Measurements from ENCODE around the gene SMAD5.
A peak's percentile ranks its signal among the peaks of the same experiment; 100 is the strongest.

Gene SMAD5

DNA sequence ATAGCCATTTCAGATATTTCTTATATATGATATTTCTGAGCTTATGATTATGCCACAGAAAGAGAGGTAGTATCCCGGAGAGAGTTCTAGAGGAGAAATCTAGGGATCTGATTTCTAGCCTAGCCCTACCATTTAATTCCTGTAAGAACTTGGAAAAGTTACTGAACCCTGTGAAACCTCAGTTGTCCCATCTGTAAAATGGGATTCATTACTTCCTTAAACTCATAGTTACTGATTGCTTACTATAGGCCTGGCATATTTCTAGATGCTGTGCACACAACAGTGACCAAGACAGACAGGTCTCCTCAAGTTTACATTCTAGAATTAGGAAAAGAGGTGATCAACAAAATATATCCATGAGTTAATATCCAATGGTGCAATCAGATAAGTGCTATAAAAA is 30.8 kb upstream of the SMAD5 start:
- Histone ChIP-seq H3K36me3 (ENCODE audit: control insufficient read depth in 1 of 2, insufficient read depth in 2 of 2, low read length in 2 of 2) (no peaks in the 10 kb centered on the region), H3K9me3 (ENCODE audit: control insufficient read depth in 1 of 2, low read length in 2 of 2) (no peaks in the 10 kb centered on the region), H3K4me1 (ENCODE audit: control insufficient read depth in 1 of 2, insufficient read depth in 2 of 2, low read length in 2 of 2) (no peaks in the 10 kb centered on the region), H3K27me3 (ENCODE audit: low read depth, low read length) (peaks cover 3% of the 10 kb centered on the region), H3K27ac (ENCODE audit: low read length) (no peak overlapping the region), H3K4me3 (ENCODE audit: low read depth in 1 of 2, low read length in 2 of 2) (no peak overlapping the region)

- no peaks in the 10 kb centered on the region for H3K27me3 ChIP-seq (ENCODE audit: low read depth, low read length)
- H3K4me1 ChIP-seq (ENCODE audit: control insufficient read depth in 1 of 2, insufficient read depth in 2 of 2, low read length in 2 of 2): no peaks in the 10 kb centered on the region
- no peaks in the 10 kb centered on the region for H3K9me3 ChIP-seq (ENCODE audit: control insufficient read depth in 1 of 2, low read length in 2 of 2)
- no peaks in the 10 kb centered on the region for H3K36me3 ChIP-seq (ENCODE audit: control insufficient read depth in 1 of 2, insufficient read depth in 2 of 2, low read length in 2 of 2)
- H3K4me3 ChIP-seq (ENCODE audit: low read depth in 1 of 2, low read length in 2 of 2): no peak overlapping the region
- no peak overlapping the region for H3K27ac ChIP-seq (ENCODE audit: low read length)
Measured at GRCh38 chr5:136103118-136103517, 29.5 kb upstream of the SMAD5 start.

DNA sequence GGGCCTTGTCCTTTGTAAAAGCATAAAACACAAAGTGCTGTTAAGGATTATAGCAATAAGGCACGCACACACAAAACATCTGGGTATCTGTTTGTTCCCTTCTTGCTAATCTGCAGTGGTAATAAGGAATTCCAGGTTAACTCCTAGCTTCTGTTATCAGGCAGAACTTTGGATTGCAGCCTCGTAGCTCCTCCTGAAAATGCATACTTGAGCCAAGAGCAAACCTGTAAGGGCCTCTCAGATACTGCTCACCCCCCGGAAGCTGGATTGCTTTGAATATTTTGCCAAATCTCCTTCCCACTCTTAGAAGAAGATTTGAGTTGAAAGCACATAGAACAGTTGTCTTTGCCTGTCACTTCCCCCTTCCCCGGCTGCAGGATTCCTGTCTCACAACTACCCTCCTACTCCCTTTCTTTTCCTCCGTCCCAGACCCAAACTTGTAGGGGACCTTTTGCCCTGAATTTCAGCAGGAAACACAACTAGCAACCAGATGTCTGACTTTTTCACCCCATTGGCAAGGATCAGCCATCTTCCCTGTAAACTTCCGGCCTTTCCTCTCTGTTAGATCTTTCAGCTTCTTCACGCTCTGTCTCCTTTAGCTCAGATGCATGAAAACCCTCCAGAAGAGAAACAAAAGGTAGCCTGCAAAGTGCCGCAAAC is 28.2 kb upstream of the SMAD5 start:
- no peaks in the 10 kb centered on the region for H3K27me3 ChIP-seq (ENCODE audit: low read depth, low read length)
- no peaks in the 10 kb centered on the region for H3K4me1 ChIP-seq (ENCODE audit: control insufficient read depth in 1 of 2, insufficient read depth in 2 of 2, low read length in 2 of 2)
- no peaks in the 10 kb centered on the region for H3K9me3 ChIP-seq (ENCODE audit: control insufficient read depth in 1 of 2, low read length in 2 of 2)
- no peaks in the 10 kb centered on the region for H3K36me3 ChIP-seq (ENCODE audit: control insufficient read depth in 1 of 2, insufficient read depth in 2 of 2, low read length in 2 of 2)
- peak overlapping the region; percentile 58 for H3K27ac ChIP-seq (ENCODE audit: low read length)
- H3K4me3 ChIP-seq (ENCODE audit: low read depth in 1 of 2, low read length in 2 of 2): no peak overlapping the region

GRCh38 chr5:136106351-136107031 is 26.2 kb upstream of the SMAD5 start:
- Histone ChIP-seq H3K9me3 (ENCODE audit: control insufficient read depth in 1 of 2, low read length in 2 of 2) (no peaks in the 10 kb centered on the region), H3K36me3 (ENCODE audit: control insufficient read depth in 1 of 2, insufficient read depth in 2 of 2, low read length in 2 of 2) (no peaks in the 10 kb centered on the region), H3K27ac (ENCODE audit: low read length) (no peak overlapping the region), H3K4me1 (ENCODE audit: control insufficient read depth in 1 of 2, insufficient read depth in 2 of 2, low read length in 2 of 2) (no peaks in the 10 kb centered on the region), H3K27me3 (ENCODE audit: low read depth, low read length) (no peaks in the 10 kb centered on the region), H3K4me3 (ENCODE audit: low read depth in 1 of 2, low read length in 2 of 2) (no peak overlapping the region)

DNA sequence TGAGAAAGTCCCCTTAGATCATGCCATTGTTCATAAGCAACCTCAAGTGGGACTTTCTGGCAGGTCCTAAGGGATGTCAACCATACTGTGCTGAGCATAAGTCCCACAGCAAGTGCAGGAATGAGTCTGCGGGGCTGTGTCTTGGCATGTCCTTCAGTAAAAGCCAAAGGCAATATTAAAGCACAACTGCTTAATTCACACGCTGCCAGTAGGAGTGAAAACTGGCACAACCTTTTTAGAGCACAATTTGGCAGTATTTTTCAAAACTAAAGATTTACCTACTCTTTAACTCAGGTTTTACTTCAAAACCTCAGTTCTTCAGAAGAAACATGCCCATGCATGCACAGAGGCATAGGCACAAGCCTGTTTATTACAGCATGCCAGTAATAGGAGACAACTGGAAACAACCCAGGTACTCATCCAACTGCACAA is 24.4 kb upstream of the SMAD5 start:
- H3K9me3 ChIP-seq (ENCODE audit: control insufficient read depth in 1 of 2, low read length in 2 of 2): no peaks in the 10 kb centered on the region
- H3K27ac ChIP-seq (ENCODE audit: low read length): no peak overlapping the region
- no peaks in the 10 kb centered on the region for H3K4me1 ChIP-seq (ENCODE audit: control insufficient read depth in 1 of 2, insufficient read depth in 2 of 2, low read length in 2 of 2)
- no peaks in the 10 kb centered on the region for H3K27me3 ChIP-seq (ENCODE audit: low read depth, low read length)
- no peaks in the 10 kb centered on the region for H3K36me3 ChIP-seq (ENCODE audit: control insufficient read depth in 1 of 2, insufficient read depth in 2 of 2, low read length in 2 of 2)
- H3K4me3 ChIP-seq (ENCODE audit: low read depth in 1 of 2, low read length in 2 of 2): no peak overlapping the region

DNA sequence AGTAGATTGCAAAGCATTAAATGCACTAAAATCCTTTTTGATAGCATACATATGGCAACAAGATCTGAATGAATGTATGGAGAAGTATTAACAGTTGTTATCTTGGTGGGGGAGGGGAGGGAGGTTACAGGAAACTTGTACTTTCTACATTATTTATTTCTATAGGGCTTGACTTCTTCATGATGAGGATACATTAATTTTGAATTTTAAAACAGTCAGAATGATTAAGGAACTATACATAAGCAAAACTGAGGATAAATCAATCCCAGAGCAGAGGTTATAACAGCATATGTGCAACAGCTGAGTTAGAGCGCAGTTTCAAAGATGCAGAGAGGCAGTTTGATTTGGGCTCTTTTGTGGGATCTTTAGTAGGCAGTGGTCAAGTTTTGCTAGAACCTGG is 23.9 kb upstream of the SMAD5 start:
- H3K4me3 ChIP-seq (ENCODE audit: low read depth in 1 of 2, low read length in 2 of 2): no peak overlapping the region
- H3K4me1 ChIP-seq (ENCODE audit: control insufficient read depth in 1 of 2, insufficient read depth in 2 of 2, low read length in 2 of 2): no peaks in the 10 kb centered on the region
- no peaks in the 10 kb centered on the region for H3K9me3 ChIP-seq (ENCODE audit: control insufficient read depth in 1 of 2, low read length in 2 of 2)
- H3K36me3 ChIP-seq (ENCODE audit: control insufficient read depth in 1 of 2, insufficient read depth in 2 of 2, low read length in 2 of 2): no peaks in the 10 kb centered on the region
- H3K27ac ChIP-seq (ENCODE audit: low read length): no peak overlapping the region
- H3K27me3 ChIP-seq (ENCODE audit: low read depth, low read length): no peaks in the 10 kb centered on the region

DNA sequence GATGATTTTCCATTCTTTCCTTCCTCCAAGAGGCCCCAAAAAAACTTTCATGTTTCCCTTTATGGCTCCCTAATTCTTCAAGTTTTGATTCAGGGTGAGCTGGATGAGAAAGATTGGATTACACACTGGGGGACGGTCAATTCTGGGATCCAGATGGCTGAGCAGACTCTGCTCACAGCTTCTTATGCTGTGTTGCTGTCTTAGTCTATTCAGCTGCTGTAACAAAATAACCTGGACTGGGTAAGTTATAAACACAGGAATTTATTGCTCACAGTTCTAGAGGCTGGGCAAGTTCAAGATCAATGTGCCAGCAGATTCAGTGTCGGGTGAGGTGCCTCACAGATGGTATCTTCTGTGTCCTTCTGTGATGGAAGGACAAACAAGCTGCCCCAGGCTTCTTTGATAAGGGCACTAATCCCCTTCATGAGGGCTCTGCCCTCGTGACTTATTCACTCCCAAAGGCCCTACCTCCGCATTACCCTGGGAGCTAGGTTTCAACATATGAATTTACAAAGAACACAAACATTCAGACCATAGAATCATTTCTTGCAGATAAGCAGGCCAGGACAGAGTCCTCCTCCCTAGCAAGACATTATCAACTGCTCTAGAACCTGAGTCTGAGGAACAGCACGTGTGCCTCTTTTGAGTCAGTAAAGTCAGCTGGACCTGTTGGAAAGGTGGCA is 23.1 kb upstream of the SMAD5 start:
- no peaks in the 10 kb centered on the region for H3K27me3 ChIP-seq (ENCODE audit: low read depth, low read length)
- H3K36me3 ChIP-seq (ENCODE audit: control insufficient read depth in 1 of 2, insufficient read depth in 2 of 2, low read length in 2 of 2): no peaks in the 10 kb centered on the region
- H3K4me3 ChIP-seq (ENCODE audit: low read depth in 1 of 2, low read length in 2 of 2): no peak overlapping the region
- no peaks in the 10 kb centered on the region for H3K9me3 ChIP-seq (ENCODE audit: control insufficient read depth in 1 of 2, low read length in 2 of 2)
- no peak overlapping the region for H3K27ac ChIP-seq (ENCODE audit: low read length)
- H3K4me1 ChIP-seq (ENCODE audit: control insufficient read depth in 1 of 2, insufficient read depth in 2 of 2, low read length in 2 of 2): no peaks in the 10 kb centered on the region

GRCh38 chr5:136113606-136114005 is 19.0 kb upstream of the SMAD5 start:
- Histone ChIP-seq H3K27me3 (ENCODE audit: low read depth, low read length) (no peaks in the 10 kb centered on the region), H3K27ac (ENCODE audit: low read length) (no peak overlapping the region), H3K4me1 (ENCODE audit: control insufficient read depth in 1 of 2, insufficient read depth in 2 of 2, low read length in 2 of 2) (no peaks in the 10 kb centered on the region), H3K4me3 (ENCODE audit: low read depth in 1 of 2, low read length in 2 of 2) (no peak overlapping the region), H3K9me3 (ENCODE audit: control insufficient read depth in 1 of 2, low read length in 2 of 2) (no peaks in the 10 kb centered on the region), H3K36me3 (ENCODE audit: control insufficient read depth in 1 of 2, insufficient read depth in 2 of 2, low read length in 2 of 2) (no peaks in the 10 kb centered on the region)

- Histone ChIP-seq H3K36me3 (ENCODE audit: control insufficient read depth in 1 of 2, insufficient read depth in 2 of 2, low read length in 2 of 2) (no peaks in the 10 kb centered on the region), H3K27ac (ENCODE audit: low read length) (no peak overlapping the region), H3K4me1 (ENCODE audit: control insufficient read depth in 1 of 2, insufficient read depth in 2 of 2, low read length in 2 of 2) (no peaks in the 10 kb centered on the region), H3K9me3 (ENCODE audit: control insufficient read depth in 1 of 2, low read length in 2 of 2) (no peaks in the 10 kb centered on the region), H3K27me3 (ENCODE audit: low read depth, low read length) (no peaks in the 10 kb centered on the region), H3K4me3 (ENCODE audit: low read depth in 1 of 2, low read length in 2 of 2) (no peak overlapping the region)
Measured at GRCh38 chr5:136114414-136115125, 18.1 kb upstream of the SMAD5 start.

GRCh38 chr5:136115183-136115865 is 17.3 kb upstream of the SMAD5 start:
- H3K4me1 ChIP-seq (ENCODE audit: control insufficient read depth in 1 of 2, insufficient read depth in 2 of 2, low read length in 2 of 2): no peaks in the 10 kb centered on the region
- H3K4me3 ChIP-seq (ENCODE audit: low read depth in 1 of 2, low read length in 2 of 2): no peak overlapping the region
- H3K36me3 ChIP-seq (ENCODE audit: control insufficient read depth in 1 of 2, insufficient read depth in 2 of 2, low read length in 2 of 2): no peaks in the 10 kb centered on the region
- H3K9me3 ChIP-seq (ENCODE audit: control insufficient read depth in 1 of 2, low read length in 2 of 2): no peaks in the 10 kb centered on the region
- H3K27me3 ChIP-seq (ENCODE audit: low read depth, low read length): no peaks in the 10 kb centered on the region
- no peak overlapping the region for H3K27ac ChIP-seq (ENCODE audit: low read length)

GRCh38 chr5:136120529-136120928 is 12.1 kb upstream of the SMAD5 start:
- Histone ChIP-seq H3K36me3 (ENCODE audit: control insufficient read depth in 1 of 2, insufficient read depth in 2 of 2, low read length in 2 of 2) (no peaks in the 10 kb centered on the region), H3K4me3 (ENCODE audit: low read depth in 1 of 2, low read length in 2 of 2) (no peak overlapping the region), H3K4me1 (ENCODE audit: control insufficient read depth in 1 of 2, insufficient read depth in 2 of 2, low read length in 2 of 2) (no peaks in the 10 kb centered on the region), H3K27ac (ENCODE audit: low read length) (no peak overlapping the region), H3K27me3 (ENCODE audit: low read depth, low read length) (no peaks in the 10 kb centered on the region), H3K9me3 (ENCODE audit: control insufficient read depth in 1 of 2, low read length in 2 of 2) (no peaks in the 10 kb centered on the region)
